RKO (cell line): Measurements from ENCODE around the gene ZMPSTE24.

Source experiments
- DNase-seq: peaks from one replicate; pipeline ENCODE4 v3.0.0-alpha.2; 2016; ENCODE audit warnings: low spot score

ZMPSTE24 gene

DNA sequence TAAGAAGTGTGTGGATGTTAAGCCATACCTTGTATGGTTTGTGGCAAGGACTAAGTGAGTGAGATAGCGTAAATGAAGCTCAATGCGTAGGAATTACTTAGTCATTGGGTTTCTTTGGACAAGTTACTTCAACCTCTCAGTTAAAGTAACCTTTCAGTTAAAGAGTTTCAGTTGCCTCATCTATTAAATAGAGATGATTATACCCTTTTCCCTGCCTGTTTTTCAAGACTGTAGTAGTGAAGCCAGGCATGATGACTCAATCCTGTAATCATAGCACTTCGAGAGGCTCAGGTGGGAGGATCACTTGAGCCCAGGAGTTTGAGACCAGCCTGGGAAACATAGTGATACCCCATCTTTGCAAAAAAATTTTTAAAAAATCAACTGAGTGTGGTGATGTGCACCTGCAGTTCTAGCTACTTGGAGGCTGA is 6.3 kb downstream of the ZMPSTE24 start:
- no peak for DNase-seq

DNA sequence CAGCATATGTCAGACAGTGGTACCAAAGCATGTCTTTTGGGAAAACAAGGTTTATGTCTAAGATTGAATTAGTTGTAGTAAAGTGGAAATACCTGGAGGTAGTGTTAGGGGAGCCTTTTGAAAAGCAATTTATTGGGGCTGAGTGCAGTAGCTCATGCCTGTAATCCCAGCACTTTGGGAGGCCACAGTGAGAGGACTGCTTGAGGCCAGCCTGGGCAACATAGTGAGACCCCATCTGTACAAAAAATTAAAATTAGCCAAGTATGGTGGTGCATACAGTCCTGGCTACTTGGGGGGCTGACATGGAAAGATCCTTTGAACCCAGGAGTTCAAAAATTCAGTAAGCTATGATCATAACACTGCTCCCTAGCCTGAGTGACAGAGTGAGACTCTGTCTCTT is 7.3 kb downstream of the ZMPSTE24 start:
- DNase-seq, result no peak

DNA sequence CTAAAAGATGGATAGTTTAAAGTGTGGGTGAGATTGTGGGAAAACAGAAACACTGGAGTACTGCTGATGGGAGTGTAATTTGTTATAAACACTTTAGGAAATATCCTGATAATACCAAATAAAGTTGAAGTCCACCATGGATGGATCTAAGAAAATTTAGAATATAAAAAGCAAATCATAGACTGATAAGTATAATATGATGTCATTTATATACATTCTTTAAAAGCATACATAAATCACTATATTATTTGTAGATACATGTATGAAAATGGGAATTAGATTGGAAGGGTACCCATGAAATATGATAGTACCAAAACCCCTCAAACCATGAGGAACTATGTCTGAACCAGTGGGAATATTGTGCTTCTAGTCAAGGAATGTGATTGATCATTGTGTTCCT is 7.9 kb downstream of the ZMPSTE24 start:
- no peak for DNase-seq

DNA sequence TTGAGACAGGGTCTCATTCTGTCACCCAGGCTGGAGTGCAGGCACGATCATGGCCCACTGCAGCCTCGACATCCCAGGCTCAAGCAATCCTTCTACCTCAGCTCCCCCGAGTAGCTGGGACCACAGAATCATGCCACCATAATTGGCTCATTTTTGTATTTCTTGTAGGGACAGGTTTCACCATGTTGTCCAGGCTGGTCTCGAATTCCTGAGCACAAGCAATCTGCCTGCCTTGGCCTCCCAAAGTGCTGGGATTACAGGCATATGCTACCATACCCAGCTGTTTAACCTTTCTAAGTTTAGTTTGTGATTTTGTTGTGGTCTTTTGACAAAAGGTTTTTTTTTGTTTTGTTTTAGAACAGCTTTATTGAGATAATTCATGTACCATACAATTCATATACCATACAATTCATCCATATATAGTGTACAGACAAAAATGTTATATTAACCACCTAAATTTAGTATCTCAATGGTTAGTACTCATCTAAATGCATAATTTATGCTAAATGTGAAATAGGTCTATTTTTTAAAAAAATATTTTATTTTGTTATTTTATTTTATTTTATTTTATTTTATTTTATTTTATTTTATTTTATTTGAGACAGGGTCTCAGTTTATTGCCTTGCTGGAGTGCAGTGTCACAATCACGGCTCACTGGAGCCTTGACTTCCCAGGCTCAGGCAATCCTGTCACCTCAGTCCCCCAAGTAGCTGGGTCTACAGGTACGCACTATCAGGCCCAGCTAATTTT is 8.9 kb downstream of the ZMPSTE24 start:
- DNase-seq, result no peak

DNA sequence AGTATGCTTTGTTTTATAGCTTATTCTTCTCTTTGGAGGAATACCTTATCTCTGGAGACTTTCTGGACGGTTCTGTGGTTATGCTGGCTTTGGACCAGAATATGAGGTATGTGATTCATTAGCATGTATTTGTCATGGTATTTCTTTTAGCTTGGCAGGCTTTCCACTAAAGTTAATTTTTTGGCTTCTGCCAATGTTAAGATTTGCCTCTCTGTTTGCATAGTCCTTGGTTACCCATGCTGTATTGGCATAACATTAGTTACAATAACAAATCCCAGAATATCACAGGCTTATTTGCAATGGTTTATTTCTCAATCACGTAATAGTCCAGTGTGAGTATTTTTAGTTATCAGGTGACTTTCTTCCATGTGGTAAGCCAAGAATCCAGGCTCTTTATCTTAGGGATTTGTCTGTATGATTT is 9.7 kb downstream of the ZMPSTE24 start:
- peak; percentile 17 for DNase-seq

DNA sequence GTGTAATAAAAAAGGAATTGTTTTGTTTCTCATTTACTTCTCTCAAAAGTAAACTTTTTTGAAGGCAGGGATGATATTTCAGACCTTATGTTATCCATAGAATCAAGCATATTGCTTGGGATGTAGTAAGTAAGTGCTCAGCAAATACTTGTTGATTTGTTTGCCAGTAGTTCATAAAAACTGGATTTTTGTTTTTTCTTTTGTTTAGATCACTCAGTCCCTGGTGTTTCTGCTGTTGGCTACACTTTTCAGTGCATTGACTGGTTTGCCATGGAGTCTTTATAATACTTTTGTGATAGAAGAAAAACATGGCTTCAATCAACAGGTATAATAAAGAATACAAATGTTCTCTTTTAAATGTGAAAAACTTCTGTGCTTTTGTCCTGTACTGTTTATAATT is 10.2 kb downstream of the ZMPSTE24 start:
- no peak for DNase-seq

DNA sequence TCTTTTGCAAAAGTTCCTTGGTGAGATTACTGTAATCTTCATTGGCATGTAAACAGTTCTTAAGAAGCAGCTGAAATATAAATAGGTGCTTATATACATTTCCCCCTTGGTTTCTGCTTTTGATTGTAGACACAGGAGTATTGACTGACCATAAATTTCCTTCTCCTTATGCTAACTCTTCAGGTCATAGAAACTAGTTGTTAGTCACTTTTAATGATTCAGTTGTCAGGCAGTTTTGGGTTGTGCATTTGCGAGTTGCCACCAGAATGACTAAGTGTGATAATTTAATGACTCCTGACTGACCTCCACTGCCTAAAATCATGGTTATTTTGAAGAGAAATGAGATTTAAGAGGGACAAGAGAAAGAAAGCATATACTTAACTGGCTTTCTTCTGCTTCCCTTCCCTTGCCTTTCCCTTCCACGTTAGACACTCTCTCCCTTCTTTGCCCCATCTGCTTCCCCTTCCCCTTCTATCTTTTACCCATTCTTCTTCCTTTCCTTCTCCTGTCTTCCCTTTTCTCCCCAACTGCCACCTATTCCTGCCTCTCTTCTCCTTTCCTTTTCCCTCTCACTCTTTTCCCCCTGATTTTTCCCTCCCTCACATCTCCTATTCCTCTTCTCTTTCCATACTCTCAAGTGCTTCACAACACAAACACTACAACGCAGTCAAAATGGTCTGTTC is 12.3 kb downstream of the ZMPSTE24 start:
- DNase-seq, result peak; percentile 80

DNA sequence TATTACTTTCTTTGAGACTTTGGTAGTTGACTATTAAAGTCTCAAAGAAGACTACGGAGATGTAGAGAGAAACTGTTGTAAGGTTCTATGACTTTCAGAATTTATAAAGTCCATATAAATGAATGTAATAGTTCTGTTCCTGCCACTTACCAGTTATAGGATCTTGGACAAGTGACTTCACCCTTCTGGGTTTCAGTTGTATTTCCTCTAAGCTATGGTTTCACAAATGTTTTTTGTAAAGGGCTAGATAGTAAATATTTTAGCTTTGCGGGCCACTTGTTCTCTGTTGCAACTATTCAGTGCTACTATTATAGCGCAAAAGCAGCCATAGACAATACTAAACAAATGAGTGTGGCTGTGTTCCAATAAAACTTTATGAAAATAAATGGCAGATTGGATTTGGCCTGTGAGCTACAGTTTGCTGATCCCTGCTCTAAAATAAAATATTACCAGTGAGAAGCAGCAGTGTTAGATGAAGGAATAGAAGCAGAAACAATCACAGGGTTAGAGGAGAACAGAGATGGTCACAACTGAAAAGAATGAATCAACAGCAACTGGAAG is 14.7 kb downstream of the ZMPSTE24 start:
- no peak for DNase-seq

DNA sequence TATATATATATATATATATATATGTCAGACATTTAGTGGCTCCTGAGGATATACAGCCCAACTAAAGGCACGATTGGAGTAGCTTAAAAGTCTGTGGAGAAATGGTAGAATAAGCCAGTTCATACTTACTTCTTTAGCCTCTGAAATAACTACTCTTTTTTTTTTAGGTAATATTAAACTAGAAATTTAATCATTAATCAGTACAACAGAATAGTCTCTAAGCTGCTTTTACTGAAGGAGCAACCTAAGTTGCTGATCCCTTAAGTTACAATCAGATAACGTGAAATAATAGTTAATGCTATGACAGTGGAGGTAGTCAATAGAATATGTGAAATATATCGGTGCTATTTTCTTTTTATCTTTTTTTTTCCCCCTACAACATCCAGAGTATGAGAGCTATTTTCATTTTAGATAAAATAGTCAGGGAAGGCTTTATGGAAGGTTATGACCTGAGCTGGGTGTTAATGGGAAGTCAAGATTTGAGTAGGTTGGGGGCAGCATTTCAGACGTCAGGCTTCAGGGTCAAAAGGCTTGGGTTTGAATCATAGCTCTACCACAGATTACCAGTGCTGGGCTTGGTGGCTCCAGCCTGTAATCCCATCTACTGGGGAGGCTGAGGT is 15.6 kb downstream of the ZMPSTE24 start:
- DNase-seq, result no peak

DNA sequence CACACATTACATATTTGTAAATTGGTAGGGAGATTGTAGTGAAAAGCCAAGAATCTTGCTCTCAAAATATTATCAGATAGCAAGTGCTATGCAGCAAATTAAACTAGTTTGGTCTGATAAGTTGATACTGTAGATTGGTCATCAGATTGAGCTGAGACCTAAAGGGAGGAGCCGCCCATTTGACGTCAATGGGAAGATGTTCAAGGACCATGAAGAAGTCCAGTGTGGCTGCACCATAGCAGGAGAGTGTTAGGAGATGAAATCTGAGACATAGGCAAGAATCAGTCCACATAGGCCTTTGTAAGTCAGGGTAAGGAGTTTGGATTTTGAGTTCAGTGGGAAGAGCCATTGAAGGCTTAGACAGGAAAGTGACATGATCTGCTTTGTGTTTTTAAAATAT is 16.3 kb downstream of the ZMPSTE24 start:
- DNase-seq, result no peak

DNA sequence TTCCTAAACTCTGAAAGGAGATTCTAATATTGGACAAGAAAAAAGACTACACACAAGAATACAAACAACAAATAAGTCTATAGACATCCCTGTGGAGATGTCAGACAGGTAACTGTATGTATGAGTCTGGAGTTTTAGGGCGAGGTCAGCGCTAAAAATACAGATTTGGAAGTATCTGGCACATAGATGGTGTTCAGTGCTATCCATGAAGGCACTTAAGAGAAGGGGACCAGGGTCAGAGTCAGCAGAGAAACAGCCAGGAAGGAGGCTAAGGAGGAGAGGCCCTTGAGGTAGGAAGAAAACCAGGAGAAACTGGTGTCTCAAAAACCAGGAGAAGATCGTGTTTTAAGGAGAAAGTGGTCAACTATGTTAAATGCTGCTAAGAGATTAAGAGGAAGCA is 18.1 kb downstream of the ZMPSTE24 start:
- DNase-seq, result no peak

DNA sequence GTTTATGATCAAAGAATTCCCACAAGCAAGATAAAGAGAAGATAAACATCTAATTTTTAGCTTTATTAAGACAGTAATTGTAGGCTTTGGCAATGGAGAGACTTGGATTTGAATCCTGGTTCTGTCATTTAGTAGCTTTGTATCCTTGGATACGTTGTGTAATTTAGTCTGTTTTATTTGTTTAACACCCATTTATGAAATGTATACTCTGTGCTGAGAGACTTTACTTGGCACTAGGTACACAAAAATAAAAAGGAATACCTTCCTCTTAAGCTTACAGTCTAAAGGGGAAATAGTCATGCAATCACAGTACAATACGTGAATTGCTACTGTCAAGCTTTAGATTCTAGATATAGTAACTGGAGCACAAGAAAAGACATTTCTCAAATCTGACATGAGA is 23.8 kb downstream of the ZMPSTE24 start:
- no peak for DNase-seq

DNA sequence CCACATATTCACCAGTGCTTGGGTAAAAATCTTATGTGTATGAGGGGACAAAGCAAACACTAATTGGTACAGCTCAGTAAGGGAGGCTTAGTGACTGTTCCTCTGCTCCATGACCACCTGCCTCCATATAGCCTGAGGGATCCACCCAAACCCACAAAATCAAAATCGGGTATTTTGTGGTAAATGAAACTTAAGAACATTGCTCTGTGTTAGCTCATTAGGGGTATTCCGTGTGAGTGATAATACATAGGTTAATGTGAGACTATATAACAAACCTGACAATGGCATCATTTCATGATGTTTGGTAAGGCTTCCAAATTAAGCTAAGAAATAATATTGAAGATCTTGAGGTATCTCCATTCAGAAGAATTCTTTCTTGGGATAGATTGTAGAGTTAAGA is 33.3 kb downstream of the ZMPSTE24 start:
- no peak for DNase-seq

DNA sequence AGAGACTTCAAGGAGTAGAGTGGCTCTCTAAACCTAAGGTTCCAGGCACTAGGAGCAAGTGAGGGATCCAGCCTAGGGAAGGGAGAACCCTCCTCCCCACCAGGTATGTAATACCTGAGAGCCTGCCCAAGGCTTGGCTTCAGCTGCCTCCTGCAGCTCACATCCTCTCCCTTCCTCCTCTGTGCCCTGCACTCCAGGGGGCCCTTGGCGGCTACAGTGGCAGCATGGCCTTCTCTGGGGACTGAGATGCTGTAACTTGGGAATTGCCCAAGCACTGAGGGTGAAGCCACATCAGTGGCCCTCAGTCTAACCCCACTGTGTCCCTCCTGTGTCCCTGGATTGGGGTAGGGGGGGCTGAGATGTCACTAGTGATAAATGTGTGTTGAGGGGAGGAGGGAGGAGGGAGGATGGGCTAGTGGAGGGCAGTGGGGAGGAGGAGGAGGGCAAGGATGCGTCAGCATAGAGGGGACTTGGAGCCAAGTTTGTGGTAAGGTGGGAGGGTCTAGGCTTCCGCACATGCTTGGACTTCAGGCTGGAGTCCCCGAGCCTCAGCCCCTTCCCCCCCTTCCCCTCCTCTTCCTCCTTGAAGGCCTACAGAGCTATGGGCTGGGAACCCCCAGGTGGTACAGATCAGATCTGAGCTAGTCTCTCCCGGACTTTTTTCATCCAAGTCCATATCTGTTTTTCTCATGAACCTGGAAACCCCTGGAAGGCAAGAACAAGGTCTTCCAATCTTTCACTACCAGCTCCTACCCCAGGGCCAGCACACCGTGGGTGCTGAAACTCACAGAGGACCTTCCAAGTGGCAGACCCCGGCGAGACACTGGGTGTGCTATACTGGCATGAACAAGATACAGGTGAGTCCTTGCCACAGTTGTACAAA is 41.6 kb downstream of the ZMPSTE24 start:
- DNase-seq, result no peak

DNA sequence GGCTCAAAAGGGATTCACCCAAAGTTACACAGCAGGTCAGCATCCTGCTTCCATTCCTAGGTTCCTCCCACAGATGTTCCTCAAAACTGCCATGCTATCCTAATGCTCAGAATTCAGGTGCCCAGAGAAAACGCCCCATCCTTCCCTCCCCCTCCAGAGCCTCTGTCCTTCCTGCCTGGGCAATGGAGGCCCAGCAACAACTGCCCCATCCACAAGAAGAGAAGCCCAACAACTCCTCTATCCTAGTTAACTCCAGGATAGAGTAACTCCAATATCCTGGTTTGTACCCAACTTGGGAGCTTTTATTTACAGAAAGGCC is 42.2 kb downstream of the ZMPSTE24 start:
- no peak for DNase-seq

DNA sequence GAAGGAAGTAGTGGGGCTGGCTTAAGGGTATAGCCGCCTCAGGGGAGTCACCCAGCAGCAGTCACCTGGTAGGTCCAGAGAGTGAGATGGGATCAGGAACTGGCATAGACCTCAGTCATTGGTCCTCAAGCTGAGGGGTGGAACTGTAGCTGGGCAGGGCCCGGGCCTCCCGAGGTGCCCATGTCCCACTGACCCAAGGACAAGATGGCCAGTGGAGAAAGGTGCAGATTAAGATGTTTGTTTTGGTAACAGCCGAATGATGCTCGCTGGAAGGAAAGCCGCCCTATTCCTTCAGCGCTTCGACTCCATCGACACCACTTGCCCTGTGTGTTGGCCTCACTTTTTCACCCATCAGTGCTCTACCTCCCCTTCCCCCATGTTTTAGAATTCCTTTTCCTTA is 42.6 kb downstream of the ZMPSTE24 start:
- DNase-seq, result no peak

DNA sequence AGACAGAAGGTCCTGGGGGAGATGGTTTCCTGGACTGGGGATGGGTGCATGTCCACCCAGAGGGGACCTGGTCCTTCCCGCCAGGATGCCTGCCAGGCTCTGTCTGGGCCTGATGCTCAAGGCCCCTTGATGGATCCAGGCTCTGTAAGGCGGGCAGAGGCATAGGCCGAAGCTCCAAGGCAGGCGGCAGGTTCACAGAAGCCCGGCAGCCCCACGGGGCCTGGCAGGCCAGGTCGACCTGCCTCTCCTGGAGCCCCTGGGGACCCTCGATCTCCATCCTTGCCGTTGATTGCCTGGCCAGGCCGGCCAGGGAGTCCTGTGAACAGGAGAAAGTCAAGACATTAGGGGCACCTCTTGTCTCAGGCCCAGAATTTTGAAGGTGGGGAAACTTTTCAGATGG is 43.0 kb downstream of the ZMPSTE24 start:
- DNase-seq, result no peak

DNA sequence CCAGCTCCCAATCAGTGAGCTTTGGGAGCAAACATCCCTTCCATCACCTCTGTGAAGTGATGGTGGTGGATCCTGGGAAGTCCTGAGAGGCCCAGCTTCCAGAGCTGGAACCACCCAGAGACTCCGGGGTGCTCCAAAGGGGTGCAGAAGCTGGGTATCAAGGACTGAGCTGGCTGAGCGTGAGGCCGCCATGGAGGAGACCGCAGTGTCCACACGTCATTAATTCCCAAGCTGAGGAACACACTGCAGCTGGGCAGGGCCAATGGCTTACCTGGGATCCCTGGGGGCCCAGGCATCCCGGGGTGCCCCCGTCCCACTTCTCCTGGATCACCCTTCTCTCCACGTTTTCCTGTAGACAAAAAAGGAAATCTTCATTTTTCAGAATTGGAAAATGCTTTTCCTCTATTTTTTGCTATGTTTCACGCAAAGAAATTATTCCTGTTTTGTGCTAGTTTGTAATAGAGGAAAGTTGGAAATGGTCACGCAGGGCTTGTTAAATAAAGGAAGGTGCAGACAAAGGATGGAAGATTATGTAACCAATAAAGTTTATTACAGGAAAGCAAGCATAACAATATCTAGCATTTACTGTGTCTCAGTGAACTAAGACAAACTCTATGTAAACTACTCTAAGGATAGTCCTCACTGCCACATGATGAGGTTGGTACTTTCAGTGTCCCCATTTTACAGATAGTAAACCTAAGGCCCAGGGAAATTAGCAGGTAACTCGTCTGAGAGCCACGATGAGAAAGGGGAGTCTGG is 43.7 kb downstream of the ZMPSTE24 start:
- DNase-seq, result no peak

DNA sequence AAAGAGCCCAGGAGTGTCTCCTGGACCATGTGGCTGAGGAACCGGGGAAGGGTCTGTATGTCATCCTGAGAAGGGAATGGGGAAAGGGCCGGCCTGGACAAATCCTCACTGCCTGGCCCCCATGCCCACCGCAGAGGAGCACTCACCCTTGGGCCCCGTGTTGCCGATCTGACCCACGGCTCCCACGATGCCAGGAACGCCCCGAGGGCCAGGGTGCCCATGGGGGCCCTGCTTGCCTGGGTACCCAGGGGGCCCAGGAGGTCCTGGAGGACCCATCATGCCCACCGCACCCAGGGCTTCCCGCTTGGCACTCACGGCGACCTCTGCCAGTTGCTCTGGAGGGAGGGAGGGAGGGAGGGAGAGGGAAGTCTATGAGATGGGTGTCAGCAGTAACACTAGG is 44.4 kb downstream of the ZMPSTE24 start:
- DNase-seq, result no peak

DNA sequence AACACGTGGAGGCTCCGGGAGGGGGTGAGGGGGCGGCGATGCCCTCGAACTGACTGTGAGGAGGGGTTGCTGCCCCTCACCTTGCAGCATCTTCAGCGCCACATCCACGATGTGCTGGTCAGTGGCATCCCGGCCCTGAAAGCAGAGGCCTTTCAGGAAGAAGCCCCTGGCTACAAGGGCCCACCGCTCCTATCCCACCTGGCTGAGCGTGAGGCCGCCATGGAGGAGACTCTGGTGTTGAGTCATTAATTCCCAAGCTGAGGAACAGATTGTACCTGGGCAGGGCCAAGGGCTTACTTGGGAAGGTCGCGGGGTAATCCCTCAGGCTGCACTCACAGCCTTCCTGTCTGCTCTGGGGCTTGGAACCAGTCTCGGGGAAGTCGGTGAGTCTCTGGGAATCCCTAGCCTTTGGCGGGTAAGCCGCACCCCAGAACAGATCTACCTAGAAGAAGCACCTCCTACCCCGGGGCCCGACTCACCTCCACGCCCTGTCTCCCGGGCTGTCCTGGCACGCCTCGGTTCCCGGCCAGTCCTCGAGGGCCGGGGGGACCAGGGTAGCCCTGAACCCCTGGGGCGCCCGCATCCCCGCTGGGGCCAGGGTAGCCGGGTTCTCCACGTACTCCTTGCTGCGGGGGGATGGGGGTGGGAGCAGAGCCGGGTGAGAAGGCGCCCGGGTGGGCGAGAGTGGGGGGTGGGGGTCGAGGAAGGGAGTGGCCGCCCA is 45.2 kb downstream of the ZMPSTE24 start:
- DNase-seq, result no peak

DNA sequence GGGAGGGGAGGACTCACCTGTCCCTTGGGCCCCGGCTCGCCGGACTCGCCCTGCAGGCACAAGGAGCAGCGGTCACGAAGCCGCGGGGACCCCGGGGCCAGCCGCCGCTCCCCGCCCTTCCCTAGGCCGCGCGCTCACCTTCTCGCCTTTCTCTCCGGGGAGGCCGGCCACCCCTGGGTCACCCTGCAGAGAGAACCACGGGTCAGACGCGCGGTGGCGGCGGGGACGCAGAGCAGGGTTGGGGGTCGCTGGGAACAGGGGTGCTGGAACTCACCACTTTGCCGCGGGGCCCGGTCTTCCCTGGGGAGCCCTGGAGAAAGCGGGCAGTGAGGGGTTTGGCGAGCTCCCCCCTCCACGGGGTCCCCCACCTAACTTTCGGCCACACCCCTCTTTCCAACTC is 45.8 kb downstream of the ZMPSTE24 start:
- no peak for DNase-seq
